H54 (cell line): ENCODE results near the gene MSH4.

ENCODE experiments used
- DNase-seq: peaks from one replicate; pipeline ENCODE4 v3.0.0; 2011; ENCODE audit warnings: low spot score, mixed read lengths; ENCODE audit not compliant: insufficient read length
- FAIRE-seq: peaks from 3 replicates; lab custom pipeline; 2011; peaks lifted over from hg19 to GRCh38; lab: Jason Lieb, UNC
- POLR2A ChIP-seq: IDR thresholded peaks from 2 replicates; pipeline ENCODE4 v1.6.1; 2011; ENCODE audit warnings: low read depth, mild to moderate bottlenecking, low read length

The MSH4 gene

GRCh38 chr1:75836528-75837100 is 39.9 kb downstream of the MSH4 start:
- DNase-seq: no peak
- no peak for FAIRE-seq
- no peak for TF ChIP-seq POLR2A

GRCh38 chr1:75838079-75838478 is 41.4 kb downstream of the MSH4 start:
- no peak for FAIRE-seq
- DNase-seq: no peak
- TF ChIP-seq POLR2A: no peak

- DNase-seq (no peak), FAIRE-seq (no peak)
- no peak for TF ChIP-seq POLR2A
Observed at GRCh38 chr1:75841421-75841820, 44.7 kb downstream of the MSH4 start.

GRCh38 chr1:75845576-75845975 is 48.9 kb downstream of the MSH4 start:
- TF ChIP-seq POLR2A: no peak

GRCh38 chr1:75855010-75855409 is 58.3 kb downstream of the MSH4 start:
- TF ChIP-seq POLR2A: no peak
- DNase-seq (no peak), FAIRE-seq (no peak)

More at GRCh38 chr1:75845576-75845975, 48.9 kb downstream of the MSH4 start:
- no peak for FAIRE-seq
- no peak for DNase-seq

- FAIRE-seq (no peak), DNase-seq (no peak)
- no peak for TF ChIP-seq POLR2A
Observed at GRCh38 chr1:75855734-75856133, 59.1 kb downstream of the MSH4 start.

- no peak for DNase-seq
- no peak for FAIRE-seq
- TF ChIP-seq POLR2A: no peak
Observed at GRCh38 chr1:75861831-75862230, 65.1 kb downstream of the MSH4 start.

- DNase-seq (no peak), FAIRE-seq (no peak)
- TF ChIP-seq POLR2A: no peak
Observed at GRCh38 chr1:75870951-75871350, 74.3 kb downstream of the MSH4 start.

- TF ChIP-seq POLR2A: no peak
- DNase-seq (no peak), FAIRE-seq (no peak)
Observed at GRCh38 chr1:75879985-75880384, 83.3 kb downstream of the MSH4 start.

GRCh38 chr1:75884437-75884836 is 87.8 kb downstream of the MSH4 start:
- FAIRE-seq: no peak
- no peak for TF ChIP-seq POLR2A

GRCh38 chr1:75901371-75901770 is 104.7 kb downstream of the MSH4 start:
- DNase-seq (no peak), FAIRE-seq (no peak)
- TF ChIP-seq POLR2A: no peak

More at GRCh38 chr1:75884437-75884836, 87.8 kb downstream of the MSH4 start:
- no peak for DNase-seq

- peak; percentile 89 for FAIRE-seq
- TF ChIP-seq POLR2A: no peak
- no peak for DNase-seq
Observed at GRCh38 chr1:75908717-75909152, 112.1 kb downstream of the MSH4 start.

- FAIRE-seq (no peak), DNase-seq (no peak)
- no peak for TF ChIP-seq POLR2A
Observed at GRCh38 chr1:75916834-75917233, 120.2 kb downstream of the MSH4 start.

- no peak for DNase-seq
- no peak for FAIRE-seq
Observed at GRCh38 chr1:75922698-75923097, 126.0 kb downstream of the MSH4 start.

GRCh38 chr1:75932304-75932703 is 135.6 kb downstream of the MSH4 start, which contains the start of gene ASB17:
ASB17 (minus strand) TSS chr1:75932404; CDS start chr1:75932291, 113 bp downstream.
- DNase-seq: no peak
- no peak for TF ChIP-seq POLR2A
- no peak for FAIRE-seq

More at GRCh38 chr1:75922698-75923097, 126.0 kb downstream of the MSH4 start:
- no peak for TF ChIP-seq POLR2A
